Endothelial cell of umbilical vein (primary cell): ENCODE results near the gene NRCAM. TPM values are rescaled to one million over a fixed set of nuclear protein-coding genes. Genes with fewer than 3 reads are reported as not detected.

Experiments
- BruUV-seq: library from RNA; stranded (reverse); fragments of 400-500 nt; replicated peaks from 2 replicates; lab custom pipeline; 2021; lab: Mats Ljungman, UMichigan
- CTCF ChIA-PET: fragments of 300-600, 350-600 bp; sonication (Branson Sonifier 250); formaldehyde crosslinking; loops from one replicate; lab custom pipeline; 2021; ENCODE audit warnings: antibody characterized with exemption, inconsistent platforms; lab: Charles Lee
- POLR2A ChIA-PET: fragments of 300-600, 350-600 bp; sonication (Branson Sonifier 250); formaldehyde crosslinking; loops from one replicate; lab custom pipeline; 2021; ENCODE audit warnings: antibody characterized with exemption, inconsistent platforms; lab: Charles Lee
- DNase-seq: peaks from one replicate; pipeline ENCODE4 v3.0.0-alpha.2; 2011; ENCODE audit warnings: low read depth, low spot score
- FAIRE-seq: peaks from 2 replicates; lab custom pipeline; 2011; peaks lifted over from hg19 to GRCh38; lab: Jason Lieb, UNC
- H2AFZ ChIP-seq: 2 replicates; pipeline ENCODE4 v1.6.0; 2012; ENCODE audit warnings: low read depth, low read length, control low read depth, inconsistent platforms
- H3K27ac ChIP-seq: 2 replicates; pipeline ENCODE4 v1.5.1; 2011; ENCODE audit warnings: low read depth, mild to moderate bottlenecking, control low read depth, low read length, moderate library complexity; ENCODE audit not compliant: insufficient read depth
- H3K27me3 ChIP-seq, 2 experiments: 2 replicates each; pipeline versions ENCODE4 v1.6.0 to v1.6.1; 2011; ENCODE audit warnings: low read length in 2 of 2, mixed read lengths in 1 of 2; ENCODE audit not compliant: control insufficient read depth in 2 of 2, insufficient read depth in 2 of 2
- H3K36me3 ChIP-seq, 2 experiments: 2 replicates in 1 of 2; 3 replicates in 1 of 2; pipeline ENCODE4 v1.5.1; 2011; ENCODE audit warnings: low read length in 2 of 2, mild to moderate bottlenecking in 1 of 2, moderate library complexity in 1 of 2; ENCODE audit not compliant: control insufficient read depth in 2 of 2, insufficient read depth in 2 of 2; ENCODE audit errors: extremely low read depth in 1 of 2
- H3K4me1 ChIP-seq: 3 replicates; pipeline ENCODE4 v1.5.1; 2011; ENCODE audit warnings: mild to moderate bottlenecking, low read length; ENCODE audit not compliant: control insufficient read depth, insufficient read depth; ENCODE audit errors: extremely low read depth
- H3K4me2 ChIP-seq: 2 replicates; pipeline ENCODE4 v1.6.1; 2011; ENCODE audit warnings: low read length, control low read depth, mixed read lengths; ENCODE audit not compliant: insufficient read depth
- H3K4me3 ChIP-seq, 3 experiments: fragments of 200-600 bp in 1 of 3; sonication (generic), shearing (Covaris generic) in 1 of 3; replicated peaks in 1 of 3; 2 replicates each; pipeline ENCODE4 v1.5.1; 2011 to 2016; ENCODE audit warnings: control low read depth in 3 of 3, low read length in 3 of 3, mild to moderate bottlenecking in 2 of 3, inconsistent platforms in 1 of 3, low read depth in 1 of 3, moderate library complexity in 1 of 3; ENCODE audit not compliant: insufficient read depth in 1 of 3
- H3K79me2 ChIP-seq: 2 replicates; pipeline ENCODE4 v1.6.0; 2012; ENCODE audit warnings: low read length, inconsistent platforms; ENCODE audit not compliant: control insufficient read depth, insufficient read depth
- H3K9ac ChIP-seq: replicated peaks from 2 replicates; pipeline ENCODE3; 2011; ENCODE audit warnings: low read length, control low read depth; ENCODE audit not compliant: insufficient read depth; ENCODE audit errors: extremely low read depth
- H3K9me1 ChIP-seq: replicated peaks from 3 replicates; pipeline ENCODE4 v1.6.0; 2011; ENCODE audit warnings: mild to moderate bottlenecking, low read length; ENCODE audit not compliant: control insufficient read depth, insufficient read depth; ENCODE audit errors: extremely low read depth
- H3K9me3 ChIP-seq: replicated peaks from 2 replicates; pipeline ENCODE4 v1.5.1; 2012; ENCODE audit warnings: low read length, inconsistent platforms; ENCODE audit not compliant: control insufficient read depth, insufficient read depth
- H4K20me1 ChIP-seq: replicated peaks from 2 replicates; pipeline ENCODE3; 2011; ENCODE audit warnings: mild to moderate bottlenecking, low read length; ENCODE audit not compliant: control insufficient read depth, insufficient read depth; ENCODE audit errors: extremely low read depth
- FOS ChIP-seq: IDR thresholded peaks from 2 replicates; pipeline ENCODE4 v1.6.1; 2011; ENCODE audit warnings: mild to moderate bottlenecking, low read length, moderate library complexity, borderline replicate concordance; ENCODE audit not compliant: insufficient read depth
- JUN ChIP-seq: IDR thresholded peaks from 2 replicates; pipeline ENCODE4 v1.6.1; 2011; ENCODE audit warnings: borderline replicate concordance, low read depth; ENCODE audit not compliant: insufficient read length, insufficient read depth
- POLR2A ChIP-seq: IDR thresholded peaks from 2 replicates; pipeline ENCODE4 v1.6.1; 2012; ENCODE audit warnings: low read depth, mild to moderate bottlenecking, control low read depth, low read length
- dilution Hi-C: fragments of 300-500 bp; cut with MboI; formaldehyde crosslinking; loops from one replicate; pipeline ENCODE4 v1.15.0; 2019; ENCODE audit warnings: low sequenced_read_pairs; ENCODE audit not compliant: extremely low pct_ligation_motif_present
- intact Hi-C: fragments of 100-400 bp; cut with micrococcal nuclease; formaldehyde crosslinking; loops from one replicate; pipeline ENCODE4 v1.10.0; 2022
- polyA plus RNA-seq, 4 experiments: library from polyadenylated mRNA; depleted of rRNA in 3 of 4; stranded (reverse) in 3 of 4; unstranded in 1 of 4; fragments of >200 nt; gene quantifications; 2 replicates each; pipeline versions ENCODE4 v1.2.1 to v1.2.3, GENCODE V29; 2011 to 2012; ENCODE audit warnings: missing spikeins in 1 of 4
- total RNA-seq: library from RNA; stranded (reverse); gene quantifications from 2 replicates; pipeline ENCODE4 v1.2.3, GENCODE V29; 2021
- TF ChIP-seq, protein P1 (sequence below): IDR thresholded peaks from 2 replicates; pipeline ENCODE4 v1.6.1; 2011; ENCODE audit not compliant: insufficient read depth, insufficient read length
- TF ChIP-seq, protein P2 (sequence below), 2 donors: IDR thresholded peaks; 1 replicate in 1 of 2; 2 replicates in 1 of 2; pipeline ENCODE4 v1.5.1; 2011; ENCODE audit warnings: low read length in 2 of 2, mild to moderate bottlenecking in 2 of 2, moderate library complexity in 2 of 2, control low read depth in 1 of 2, inconsistent platforms in 1 of 2, low read depth in 1 of 2; ENCODE audit not compliant: insufficient read depth in 1 of 2; ENCODE audit errors: extremely low read depth in 1 of 2

The NRCAM gene
- total and polyA plus RNA-seq, 2 donors (not counting 3 experiments of a cell fraction or from before 2014, with no cell fraction given), result 26.0 to 47.6 TPM

DNA sequence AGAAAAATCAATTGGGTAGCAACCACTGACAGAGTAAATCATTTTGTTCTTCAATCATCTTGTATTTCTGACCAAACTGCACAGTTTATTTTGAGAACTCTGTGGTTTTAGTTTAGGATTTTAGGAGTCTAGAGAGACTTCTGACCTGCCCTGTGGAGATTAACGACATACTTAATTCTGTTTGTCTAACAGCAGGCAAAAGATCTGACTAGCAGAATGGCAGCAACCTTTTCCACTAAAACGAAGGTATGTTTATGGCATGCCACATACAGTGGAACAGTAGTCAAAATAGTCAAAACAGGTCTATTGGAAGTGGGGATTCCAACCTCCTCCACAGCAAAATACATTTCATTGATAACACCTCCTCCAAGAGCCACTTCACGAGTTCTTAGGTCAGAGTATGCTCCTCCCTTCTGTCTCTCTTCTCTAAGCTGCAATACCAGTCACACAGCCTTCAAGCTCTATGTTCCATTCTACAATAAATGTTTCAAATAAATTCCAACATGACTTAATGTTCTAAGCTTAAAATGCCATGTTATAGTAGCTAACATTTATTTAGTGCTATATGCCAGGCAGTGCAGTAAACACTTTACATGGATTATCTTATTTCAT is 34.4 kb downstream of the NRCAM start:
- peaks cover 65% of the 10 kb centered on the region for H3K79me2 ChIP-seq
- H3K27ac ChIP-seq, result peak overlapping the region; percentile 99
- H3K27me3 ChIP-seq, result no peaks in the 10 kb centered on the region
- H4K20me1 ChIP-seq, result no peaks in the 10 kb centered on the region
- H2AFZ ChIP-seq, result no peak overlapping the region
- no peaks in the 10 kb centered on the region for H3K9me3 ChIP-seq
- peaks cover 58% of the 10 kb centered on the region for H3K4me1 ChIP-seq
- FAIRE-seq (peak; percentile 18), DNase-seq (no peak)
- no peak overlapping the region for H3K4me3 ChIP-seq
- H3K9ac ChIP-seq, result peak overlapping the region; percentile 15
- TF ChIP-seq POLR2A (no peak), FOS (no peak), JUN (no peak)
- TF ChIP-seq, protein P1, sequence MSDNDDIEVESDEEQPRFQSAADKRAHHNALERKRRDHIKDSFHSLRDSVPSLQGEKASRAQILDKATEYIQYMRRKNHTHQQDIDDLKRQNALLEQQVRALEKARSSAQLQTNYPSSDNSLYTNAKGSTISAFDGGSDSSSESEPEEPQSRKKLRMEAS, result no peak
- TF ChIP-seq, protein P2, sequence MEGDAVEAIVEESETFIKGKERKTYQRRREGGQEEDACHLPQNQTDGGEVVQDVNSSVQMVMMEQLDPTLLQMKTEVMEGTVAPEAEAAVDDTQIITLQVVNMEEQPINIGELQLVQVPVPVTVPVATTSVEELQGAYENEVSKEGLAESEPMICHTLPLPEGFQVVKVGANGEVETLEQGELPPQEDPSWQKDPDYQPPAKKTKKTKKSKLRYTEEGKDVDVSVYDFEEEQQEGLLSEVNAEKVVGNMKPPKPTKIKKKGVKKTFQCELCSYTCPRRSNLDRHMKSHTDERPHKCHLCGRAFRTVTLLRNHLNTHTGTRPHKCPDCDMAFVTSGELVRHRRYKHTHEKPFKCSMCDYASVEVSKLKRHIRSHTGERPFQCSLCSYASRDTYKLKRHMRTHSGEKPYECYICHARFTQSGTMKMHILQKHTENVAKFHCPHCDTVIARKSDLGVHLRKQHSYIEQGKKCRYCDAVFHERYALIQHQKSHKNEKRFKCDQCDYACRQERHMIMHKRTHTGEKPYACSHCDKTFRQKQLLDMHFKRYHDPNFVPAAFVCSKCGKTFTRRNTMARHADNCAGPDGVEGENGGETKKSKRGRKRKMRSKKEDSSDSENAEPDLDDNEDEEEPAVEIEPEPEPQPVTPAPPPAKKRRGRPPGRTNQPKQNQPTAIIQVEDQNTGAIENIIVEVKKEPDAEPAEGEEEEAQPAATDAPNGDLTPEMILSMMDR (IDR thresholded peaks at IDR 0.05; ENCODE audit: extremely low read depth in 1 of 2, insufficient read depth in 1 of 2, low read depth in 1 of 2, low read length in 2 of 2), result no peak
- ChIA-PET CTCF (interaction anchor here (0.8 to 4.2 kb wide), 5 partner anchors 12 to 75 kb away, joined by 3 to 20 read pairs (median 4); no protein-coding TSS in a partner anchor), POLR2A (no interaction called here)
- dilution Hi-C loops (no loop called here), intact Hi-C loops (loop anchor here (2.0 to 5.0 kb wide), 2 partner anchors 67 to 420 kb away; partner anchors contain the start of gene LAMB1)
- no peak overlapping the region for H3K4me2 ChIP-seq
- no TSS peak for BruUV-seq
- no peaks in the 10 kb centered on the region for H3K9me1 ChIP-seq
- no peaks in the 10 kb centered on the region for H3K36me3 ChIP-seq
